HepG2 (cell line): ENCODE results near the gene RYK. TPM values are rescaled to one million over a fixed set of nuclear protein-coding genes. Genes with fewer than 3 reads are reported as not detected.

Experiments used
- DNMT3B ChIP-seq: conservative IDR thresholded peaks from 2 replicates; pipeline ENCODE4 v1.6.1; 2016; ENCODE audit warnings: missing biosample characterization, control low read depth
- GABPB1 ChIP-seq: IDR thresholded peaks from 2 replicates; pipeline ENCODE4 v1.6.1; 2016; ENCODE audit warnings: mild to moderate bottlenecking, missing genetic modification reagents, moderate library complexity, missing compliant biosample characterization
- KDM5B ChIP-seq: sonication (generic); formaldehyde crosslinking; IDR thresholded peaks from 2 replicates; pipeline ENCODE4 v1.4.0; 2020; ENCODE audit warnings: missing genetic modification reagents, mild to moderate bottlenecking, borderline replicate concordance
- NR2C2 ChIP-seq: sonication (generic); formaldehyde crosslinking; IDR thresholded peaks from 2 replicates; pipeline ENCODE4 v1.4.0; 2020; ENCODE audit warnings: missing genetic modification reagents, mild to moderate bottlenecking, moderate library complexity, borderline replicate concordance
- SIN3B ChIP-seq: fragments of 150-350 bp; IDR thresholded peaks from 2 replicates; pipeline ENCODE4 v1.6.1; 2014; ENCODE audit warnings: low read length
- SMARCC2 ChIP-seq: fragments of 450-650 bp; IDR thresholded peaks from 2 replicates; pipeline ENCODE4 v1.6.1; 2017; ENCODE audit warnings: antibody characterized with exemption, mild to moderate bottlenecking
- TAF15 ChIP-seq: fragments of 200-400 bp; formaldehyde crosslinking; IDR thresholded peaks from one replicate; pipeline ENCODE4 v1.6.1; 2018; ENCODE audit warnings: mild to moderate bottlenecking, low read depth, low read length; ENCODE audit not compliant: poor library complexity, severe bottlenecking
- TBX2 ChIP-seq: sonication (generic); formaldehyde crosslinking; IDR thresholded peaks from 2 replicates; pipeline ENCODE4 v1.5.0; 2020; ENCODE audit warnings: missing genetic modification reagents, mild to moderate bottlenecking, borderline replicate concordance
- YEATS4 ChIP-seq: sonication (generic); formaldehyde crosslinking; IDR thresholded peaks from 2 replicates; pipeline ENCODE4 v1.4.0; 2020; ENCODE audit warnings: missing genetic modification reagents, borderline replicate concordance
- ZNF12 ChIP-seq: sonication (generic); formaldehyde crosslinking; IDR thresholded peaks from 2 replicates; pipeline ENCODE4 v1.5.0; 2020; ENCODE audit warnings: missing genetic modification reagents
- ZNF30 ChIP-seq: sonication (generic); formaldehyde crosslinking; IDR thresholded peaks from 2 replicates; pipeline ENCODE4 v1.5.0; 2020; ENCODE audit warnings: mild to moderate bottlenecking, missing genetic modification reagents
- ZNF563 ChIP-seq: sonication (generic); formaldehyde crosslinking; IDR thresholded peaks from 2 replicates; pipeline ENCODE4 v1.8.0; 2022; ENCODE audit warnings: mild to moderate bottlenecking, moderate library complexity, missing genetic modification reagents
- ZNF768 ChIP-seq: sonication (generic); formaldehyde crosslinking; IDR thresholded peaks from 2 replicates; pipeline ENCODE4 v1.4.0; 2020; ENCODE audit warnings: missing genetic modification reagents
- ZSCAN12 ChIP-seq: sonication (generic); formaldehyde crosslinking; IDR thresholded peaks from 2 replicates; pipeline ENCODE4 v1.9.0; 2021; ENCODE audit warnings: mild to moderate bottlenecking, missing genetic modification reagents
- polyA plus RNA-seq, 8 experiments: library from polyadenylated mRNA; depleted of rRNA in 3 of 8; stranded (reverse) in 7 of 8; unstranded in 1 of 8; fragments of >200 nt; fragmentation: Illumina TruSeq in 4 of 8; extraction: Trizol in 4 of 8; gene quantifications; 2 replicates each; pipeline versions ENCODE4 v1.2.1 to v1.2.3, GENCODE V29; 2011 to 2016; ENCODE audit warnings: low read depth in 4 of 8, missing spikeins in 1 of 8, mixed read lengths in 1 of 8; ENCODE audit not compliant: insufficient read depth in 1 of 8
- total RNA-seq, 5 experiments: library from RNA; depleted of rRNA; stranded (reverse); fragments of >200 nt; fragmentation: Illumina TruSeq; extraction: Trizol; gene quantifications; 2 replicates each; pipeline ENCODE4 v1.2.3, GENCODE V29; 2016; ENCODE audit warnings: low read depth in 1 of 5
- TF ChIP-seq, protein P1 (sequence below): sonication (generic); formaldehyde crosslinking; IDR thresholded peaks from 2 replicates; pipeline ENCODE4 v1.9.0; 2022; ENCODE audit warnings: missing genetic modification reagents, mild to moderate bottlenecking, borderline replicate concordance
- TF ChIP-seq, protein P2 (sequence below): sonication (generic); formaldehyde crosslinking; IDR thresholded peaks from 2 replicates; pipeline ENCODE4 v1.4.0; 2020; ENCODE audit warnings: missing genetic modification reagents
- TF ChIP-seq, protein P3 (sequence below): sonication (generic); formaldehyde crosslinking; IDR thresholded peaks from 2 replicates; pipeline ENCODE4 v1.5.0; 2020; ENCODE audit warnings: mild to moderate bottlenecking, missing genetic modification reagents, borderline replicate concordance
- TF ChIP-seq, protein P4 (sequence below): sonication (generic); formaldehyde crosslinking; IDR thresholded peaks from 2 replicates; pipeline ENCODE4 v1.8.1; 2023; ENCODE audit warnings: mild to moderate bottlenecking, missing genetic modification reagents

The RYK gene
- total and polyA plus RNA-seq, 2 of the 13 experiments (the other 11 are each of a cell fraction or from before 2014, with no cell fraction given) = 35.0 to 66.2 TPM

DNA sequence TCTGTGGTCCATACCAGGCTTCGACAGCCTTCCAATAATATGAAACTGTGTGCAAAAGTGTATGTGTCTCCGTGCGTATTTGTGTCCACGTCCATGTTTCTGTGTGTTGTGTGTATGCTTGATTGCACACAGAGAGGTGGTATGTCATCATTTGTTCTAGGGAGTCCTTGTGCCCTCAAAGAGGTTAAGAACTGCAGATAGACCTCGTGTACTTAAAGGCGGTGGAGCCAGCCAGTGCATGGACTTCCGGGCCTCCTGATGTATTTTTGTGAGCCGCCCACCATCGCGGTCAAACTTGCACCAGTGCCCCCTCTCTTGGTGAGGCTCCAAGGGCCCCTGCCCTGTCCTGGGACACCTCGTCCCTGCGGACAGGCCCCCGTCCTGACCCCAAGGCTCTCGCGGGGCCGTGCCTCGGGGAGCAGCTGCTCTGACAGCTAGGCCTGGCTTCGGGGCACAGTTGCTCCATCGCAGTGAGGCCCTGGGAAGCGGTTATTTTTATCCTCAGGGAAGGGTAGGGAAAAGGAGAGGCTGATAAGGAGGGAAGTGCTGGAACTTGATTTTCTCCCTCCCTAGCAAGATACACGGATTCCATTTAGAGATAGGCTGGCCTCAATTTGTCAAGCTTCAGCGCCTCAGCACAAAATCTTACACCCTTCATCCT, 1.2 kb upstream of the RYK start (continued):
- TF ChIP-seq, protein P1, sequence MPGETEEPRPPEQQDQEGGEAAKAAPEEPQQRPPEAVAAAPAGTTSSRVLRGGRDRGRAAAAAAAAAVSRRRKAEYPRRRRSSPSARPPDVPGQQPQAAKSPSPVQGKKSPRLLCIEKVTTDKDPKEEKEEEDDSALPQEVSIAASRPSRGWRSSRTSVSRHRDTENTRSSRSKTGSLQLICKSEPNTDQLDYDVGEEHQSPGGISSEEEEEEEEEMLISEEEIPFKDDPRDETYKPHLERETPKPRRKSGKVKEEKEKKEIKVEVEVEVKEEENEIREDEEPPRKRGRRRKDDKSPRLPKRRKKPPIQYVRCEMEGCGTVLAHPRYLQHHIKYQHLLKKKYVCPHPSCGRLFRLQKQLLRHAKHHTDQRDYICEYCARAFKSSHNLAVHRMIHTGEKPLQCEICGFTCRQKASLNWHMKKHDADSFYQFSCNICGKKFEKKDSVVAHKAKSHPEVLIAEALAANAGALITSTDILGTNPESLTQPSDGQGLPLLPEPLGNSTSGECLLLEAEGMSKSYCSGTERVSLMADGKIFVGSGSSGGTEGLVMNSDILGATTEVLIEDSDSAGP (CRISPR knock-in tag) = 0 out of 2 replicates have a peak, but pooled peaks have one; percentile 20
- TF ChIP-seq DNMT3B (CRISPR knock-in tag) = 0 out of 2 replicates have a peak, but pooled peaks have one; percentile 14
- TF ChIP-seq TBX2 (CRISPR knock-in tag) = 0 out of 2 replicates have a peak, but pooled peaks have one; percentile 46
- peak; percentile 74 for TF ChIP-seq GABPB1 (CRISPR knock-in tag)
- TF ChIP-seq, protein P2, sequence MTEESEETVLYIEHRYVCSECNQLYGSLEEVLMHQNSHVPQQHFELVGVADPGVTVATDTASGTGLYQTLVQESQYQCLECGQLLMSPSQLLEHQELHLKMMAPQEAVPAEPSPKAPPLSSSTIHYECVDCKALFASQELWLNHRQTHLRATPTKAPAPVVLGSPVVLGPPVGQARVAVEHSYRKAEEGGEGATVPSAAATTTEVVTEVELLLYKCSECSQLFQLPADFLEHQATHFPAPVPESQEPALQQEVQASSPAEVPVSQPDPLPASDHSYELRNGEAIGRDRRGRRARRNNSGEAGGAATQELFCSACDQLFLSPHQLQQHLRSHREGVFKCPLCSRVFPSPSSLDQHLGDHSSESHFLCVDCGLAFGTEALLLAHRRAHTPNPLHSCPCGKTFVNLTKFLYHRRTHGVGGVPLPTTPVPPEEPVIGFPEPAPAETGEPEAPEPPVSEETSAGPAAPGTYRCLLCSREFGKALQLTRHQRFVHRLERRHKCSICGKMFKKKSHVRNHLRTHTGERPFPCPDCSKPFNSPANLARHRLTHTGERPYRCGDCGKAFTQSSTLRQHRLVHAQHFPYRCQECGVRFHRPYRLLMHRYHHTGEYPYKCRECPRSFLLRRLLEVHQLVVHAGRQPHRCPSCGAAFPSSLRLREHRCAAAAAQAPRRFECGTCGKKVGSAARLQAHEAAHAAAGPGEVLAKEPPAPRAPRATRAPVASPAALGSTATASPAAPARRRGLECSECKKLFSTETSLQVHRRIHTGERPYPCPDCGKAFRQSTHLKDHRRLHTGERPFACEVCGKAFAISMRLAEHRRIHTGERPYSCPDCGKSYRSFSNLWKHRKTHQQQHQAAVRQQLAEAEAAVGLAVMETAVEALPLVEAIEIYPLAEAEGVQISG (CRISPR knock-in tag) = peak; percentile 23; the same call in 1 of the 2 replicates
- TF ChIP-seq, protein P3, sequence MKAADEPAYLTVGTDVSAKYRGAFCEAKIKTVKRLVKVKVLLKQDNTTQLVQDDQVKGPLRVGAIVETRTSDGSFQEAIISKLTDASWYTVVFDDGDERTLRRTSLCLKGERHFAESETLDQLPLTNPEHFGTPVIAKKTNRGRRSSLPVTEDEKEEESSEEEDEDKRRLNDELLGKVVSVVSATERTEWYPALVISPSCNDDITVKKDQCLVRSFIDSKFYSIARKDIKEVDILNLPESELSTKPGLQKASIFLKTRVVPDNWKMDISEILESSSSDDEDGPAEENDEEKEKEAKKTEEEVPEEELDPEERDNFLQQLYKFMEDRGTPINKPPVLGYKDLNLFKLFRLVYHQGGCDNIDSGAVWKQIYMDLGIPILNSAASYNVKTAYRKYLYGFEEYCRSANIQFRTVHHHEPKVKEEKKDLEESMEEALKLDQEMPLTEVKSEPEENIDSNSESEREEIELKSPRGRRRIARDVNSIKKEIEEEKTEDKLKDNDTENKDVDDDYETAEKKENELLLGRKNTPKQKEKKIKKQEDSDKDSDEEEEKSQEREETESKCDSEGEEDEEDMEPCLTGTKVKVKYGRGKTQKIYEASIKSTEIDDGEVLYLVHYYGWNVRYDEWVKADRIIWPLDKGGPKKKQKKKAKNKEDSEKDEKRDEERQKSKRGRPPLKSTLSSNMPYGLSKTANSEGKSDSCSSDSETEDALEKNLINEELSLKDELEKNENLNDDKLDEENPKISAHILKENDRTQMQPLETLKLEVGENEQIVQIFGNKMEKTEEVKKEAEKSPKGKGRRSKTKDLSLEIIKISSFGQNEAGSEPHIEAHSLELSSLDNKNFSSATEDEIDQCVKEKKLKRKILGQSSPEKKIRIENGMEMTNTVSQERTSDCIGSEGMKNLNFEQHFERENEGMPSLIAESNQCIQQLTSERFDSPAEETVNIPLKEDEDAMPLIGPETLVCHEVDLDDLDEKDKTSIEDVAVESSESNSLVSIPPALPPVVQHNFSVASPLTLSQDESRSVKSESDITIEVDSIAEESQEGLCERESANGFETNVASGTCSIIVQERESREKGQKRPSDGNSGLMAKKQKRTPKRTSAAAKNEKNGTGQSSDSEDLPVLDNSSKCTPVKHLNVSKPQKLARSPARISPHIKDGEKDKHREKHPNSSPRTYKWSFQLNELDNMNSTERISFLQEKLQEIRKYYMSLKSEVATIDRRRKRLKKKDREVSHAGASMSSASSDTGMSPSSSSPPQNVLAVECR = 0 out of 2 replicates have a peak, but pooled peaks have one; percentile 23
- no peak for TF ChIP-seq TAF15
- peak; percentile 25; the same call in 1 of the 2 replicates for TF ChIP-seq ZNF563 (CRISPR knock-in tag)
- TF ChIP-seq ZNF768 (CRISPR knock-in tag) = peak; percentile 35; the same call in 1 of the 2 replicates
- no peak for TF ChIP-seq SMARCC2
- 0 out of 2 replicates have a peak, but pooled peaks have one; percentile 17 for TF ChIP-seq NR2C2 (CRISPR knock-in tag)
- no peak for TF ChIP-seq ZNF30
- TF ChIP-seq YEATS4 = 0 out of 2 replicates have a peak, but pooled peaks have one; percentile 33
- TF ChIP-seq ZSCAN12 (CRISPR knock-in tag) = no peak
- no peak for TF ChIP-seq SIN3B
- TF ChIP-seq ZNF12 (CRISPR knock-in tag) = peak; percentile 39; the same call in 1 of the 2 replicates
- TF ChIP-seq, protein P4, sequence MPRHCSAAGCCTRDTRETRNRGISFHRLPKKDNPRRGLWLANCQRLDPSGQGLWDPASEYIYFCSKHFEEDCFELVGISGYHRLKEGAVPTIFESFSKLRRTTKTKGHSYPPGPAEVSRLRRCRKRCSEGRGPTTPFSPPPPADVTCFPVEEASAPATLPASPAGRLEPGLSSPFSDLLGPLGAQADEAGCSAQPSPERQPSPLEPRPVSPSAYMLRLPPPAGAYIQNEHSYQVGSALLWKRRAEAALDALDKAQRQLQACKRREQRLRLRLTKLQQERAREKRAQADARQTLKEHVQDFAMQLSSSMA = peak; percentile 56; the same call in 1 of the 2 replicates
- TF ChIP-seq KDM5B (CRISPR knock-in tag) = peak; percentile 67; the same call in 1 of the 2 replicates
